Fibroblast of lung (primary cell): ENCODE results near the gene NR1D2. TPM values are rescaled to one million over a fixed set of nuclear protein-coding genes. Genes with fewer than 3 reads are reported as not detected.

Source experiments
- DNase-seq, 2 donors: peaks; one replicate each; pipeline versions ENCODE4 v3.0.0 to v3.0.0-alpha.2; 2010; ENCODE audit warnings: low read depth in 2 of 2
- H2AFZ ChIP-seq: 2 replicates; pipeline ENCODE4 v1.5.1; 2012; ENCODE audit warnings: low read length, control low read depth, inconsistent platforms
- H3K27ac ChIP-seq: 2 replicates; pipeline ENCODE4 v1.5.1; 2011; ENCODE audit warnings: low read length, control low read depth; ENCODE audit not compliant: insufficient read depth
- H3K27me3 ChIP-seq: 2 replicates; pipeline ENCODE4 v1.5.1; 2011; ENCODE audit warnings: mild to moderate bottlenecking, low read length; ENCODE audit not compliant: control insufficient read depth, insufficient read depth
- H3K36me3 ChIP-seq: 2 replicates; pipeline ENCODE4 v1.5.1; 2011; ENCODE audit warnings: low read length; ENCODE audit not compliant: control insufficient read depth, insufficient read depth
- H3K4me1 ChIP-seq: 2 replicates; pipeline ENCODE4 v1.5.1; 2011; ENCODE audit warnings: low read length; ENCODE audit not compliant: control insufficient read depth, insufficient read depth; ENCODE audit errors: extremely low read depth
- H3K4me2 ChIP-seq: 2 replicates; pipeline ENCODE4 v1.5.1; 2011; ENCODE audit warnings: low read length, control low read depth; ENCODE audit not compliant: insufficient read depth; ENCODE audit errors: extremely low read depth
- H3K4me3 ChIP-seq, 4 experiments: fragments of 200-600 bp in 1 of 4; sonication (generic) in 1 of 4; replicated peaks in 1 of 4; 2 replicates each; pipeline ENCODE4 v1.5.1; 2011 to 2016; ENCODE audit warnings: low read length in 4 of 4, low read depth in 3 of 4, mild to moderate bottlenecking in 3 of 4, control low read depth in 2 of 4, inconsistent platforms in 1 of 4, mixed read lengths in 1 of 4; ENCODE audit not compliant: insufficient read depth in 1 of 4; ENCODE audit errors: control extremely low read depth in 1 of 4
- H3K79me2 ChIP-seq: 2 replicates; pipeline ENCODE4 v1.5.1; 2012; ENCODE audit warnings: mild to moderate bottlenecking, low read length, inconsistent platforms; ENCODE audit not compliant: control insufficient read depth, insufficient read depth
- H3K9ac ChIP-seq: 2 replicates; pipeline ENCODE4 v1.5.1; 2011; ENCODE audit warnings: mild to moderate bottlenecking, low read length, control low read depth; ENCODE audit not compliant: insufficient read depth
- H3K9me3 ChIP-seq: 2 replicates; pipeline ENCODE4 v1.5.1; 2012; ENCODE audit warnings: low read depth, low read length; ENCODE audit not compliant: control insufficient read depth, insufficient read depth
- H4K20me1 ChIP-seq: 2 replicates; pipeline ENCODE4 v1.5.1; 2011; ENCODE audit warnings: low read length; ENCODE audit not compliant: control insufficient read depth, insufficient read depth; ENCODE audit errors: extremely low read depth
- EZH2 ChIP-seq: IDR thresholded peaks from 2 replicates; pipeline ENCODE4 v1.5.1; 2012; ENCODE audit warnings: low read length, control low read depth, mild to moderate bottlenecking; ENCODE audit errors: missing control alignments
- polyA plus RNA-seq, 2 donors: library from polyadenylated mRNA; depleted of rRNA in 1 of 2; stranded (reverse) in 1 of 2; unstranded in 1 of 2; fragments of >200 nt; gene quantifications; 2 replicates each; pipeline ENCODE4 v1.2.1, GENCODE V29; 2011 to 2012; ENCODE audit warnings: missing spikeins in 1 of 2
- total RNA-seq: library from RNA; depleted of rRNA; stranded (reverse); fragments of >200 nt; gene quantifications from 2 replicates; pipeline ENCODE4 v1.2.1, GENCODE V29; 2014
- TF ChIP-seq, protein P1 (sequence below), 2 donors: IDR thresholded peaks in 1 of 2; conservative IDR thresholded peaks in 1 of 2; 1 replicate in 1 of 2; 2 replicates in 1 of 2; pipeline ENCODE4 v1.5.1; 2011 to 2012; ENCODE audit warnings: low read length in 2 of 2, control low read depth in 1 of 2, inconsistent platforms in 1 of 2, low read depth in 1 of 2, mild to moderate bottlenecking in 1 of 2

NR1D2 gene
- total and polyA plus RNA-seq, 2 donors (not counting 1 experiment from before 2014, with no cell fraction given): 41.5 to 85.2 TPM

DNA sequence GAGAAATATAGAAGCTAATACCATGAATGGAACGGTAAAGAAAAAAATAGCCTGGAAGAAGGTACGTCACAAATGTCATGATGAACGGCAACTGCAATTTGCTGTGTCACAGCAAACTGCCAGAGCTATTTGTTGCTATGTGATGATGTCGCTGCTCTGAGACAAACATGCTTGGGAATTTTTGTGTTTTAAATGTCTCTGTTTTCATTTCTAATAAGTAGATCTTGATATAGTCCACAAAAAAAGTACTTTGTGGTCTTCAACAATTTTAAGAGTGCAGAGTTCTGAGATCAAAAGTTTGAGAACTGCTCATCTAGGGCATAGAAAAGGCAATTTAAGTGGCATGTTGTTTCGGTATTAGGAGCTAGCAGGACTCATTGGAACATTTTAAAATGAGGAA is 4.3 kb upstream of the NR1D2 start:
- Histone ChIP-seq H3K4me1 (peaks cover 3% of the 10 kb centered on the region), H3K9me3 (no peaks in the 10 kb centered on the region), H3K36me3 (no peaks in the 10 kb centered on the region), H3K27me3 (no peaks in the 10 kb centered on the region), H3K27ac (no peak overlapping the region), H2AFZ (no peak overlapping the region), H4K20me1 (no peaks in the 10 kb centered on the region), H3K4me2 (no peak overlapping the region), H3K9ac (no peak overlapping the region), H3K4me3 (no peak overlapping the region), H3K79me2 (no peaks in the 10 kb centered on the region)
- no peak for DNase-seq
- TF ChIP-seq EZH2: no peak
- TF ChIP-seq, protein P1, sequence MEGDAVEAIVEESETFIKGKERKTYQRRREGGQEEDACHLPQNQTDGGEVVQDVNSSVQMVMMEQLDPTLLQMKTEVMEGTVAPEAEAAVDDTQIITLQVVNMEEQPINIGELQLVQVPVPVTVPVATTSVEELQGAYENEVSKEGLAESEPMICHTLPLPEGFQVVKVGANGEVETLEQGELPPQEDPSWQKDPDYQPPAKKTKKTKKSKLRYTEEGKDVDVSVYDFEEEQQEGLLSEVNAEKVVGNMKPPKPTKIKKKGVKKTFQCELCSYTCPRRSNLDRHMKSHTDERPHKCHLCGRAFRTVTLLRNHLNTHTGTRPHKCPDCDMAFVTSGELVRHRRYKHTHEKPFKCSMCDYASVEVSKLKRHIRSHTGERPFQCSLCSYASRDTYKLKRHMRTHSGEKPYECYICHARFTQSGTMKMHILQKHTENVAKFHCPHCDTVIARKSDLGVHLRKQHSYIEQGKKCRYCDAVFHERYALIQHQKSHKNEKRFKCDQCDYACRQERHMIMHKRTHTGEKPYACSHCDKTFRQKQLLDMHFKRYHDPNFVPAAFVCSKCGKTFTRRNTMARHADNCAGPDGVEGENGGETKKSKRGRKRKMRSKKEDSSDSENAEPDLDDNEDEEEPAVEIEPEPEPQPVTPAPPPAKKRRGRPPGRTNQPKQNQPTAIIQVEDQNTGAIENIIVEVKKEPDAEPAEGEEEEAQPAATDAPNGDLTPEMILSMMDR (conservative IDR thresholded peaks at IDR 0.05 in 1 of 2, IDR thresholded peaks at IDR 0.05 in 1 of 2; ENCODE audit: low read depth in 1 of 2, low read length in 2 of 2): no peak

DNA sequence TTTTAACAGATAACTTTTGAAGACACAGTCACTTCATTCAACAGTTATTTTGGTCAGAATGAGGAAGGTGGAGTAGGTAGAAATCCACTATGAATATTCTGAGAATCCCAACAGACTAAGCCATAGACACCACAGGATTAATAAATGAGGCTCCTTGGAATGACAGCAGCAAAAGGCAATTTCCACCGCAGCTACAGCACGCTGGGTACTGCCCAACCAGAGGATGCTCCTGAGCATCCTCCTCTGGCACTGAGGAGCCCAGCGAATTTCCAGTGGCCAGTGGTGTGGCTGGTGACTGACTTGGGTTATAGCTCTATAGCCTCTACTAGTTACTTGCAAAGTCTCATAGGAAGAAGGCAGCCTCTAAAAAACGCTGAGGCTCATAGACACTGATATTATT is 3.6 kb upstream of the NR1D2 start:
- Histone ChIP-seq H4K20me1 (no peaks in the 10 kb centered on the region), H3K79me2 (peaks cover 2% of the 10 kb centered on the region), H3K4me1 (peaks cover 3% of the 10 kb centered on the region), H3K27me3 (no peaks in the 10 kb centered on the region), H3K36me3 (no peaks in the 10 kb centered on the region), H3K4me3 (no peak overlapping the region), H2AFZ (no peak overlapping the region), H3K9ac (no peak overlapping the region), H3K4me2 (no peak overlapping the region), H3K9me3 (no peaks in the 10 kb centered on the region), H3K27ac (no peak overlapping the region)
- no peak for DNase-seq
- TF ChIP-seq EZH2: no peak
- TF ChIP-seq, protein P1 (conservative IDR thresholded peaks at IDR 0.05 in 1 of 2, IDR thresholded peaks at IDR 0.05 in 1 of 2; ENCODE audit: low read depth in 1 of 2, low read length in 2 of 2): no peak

DNA sequence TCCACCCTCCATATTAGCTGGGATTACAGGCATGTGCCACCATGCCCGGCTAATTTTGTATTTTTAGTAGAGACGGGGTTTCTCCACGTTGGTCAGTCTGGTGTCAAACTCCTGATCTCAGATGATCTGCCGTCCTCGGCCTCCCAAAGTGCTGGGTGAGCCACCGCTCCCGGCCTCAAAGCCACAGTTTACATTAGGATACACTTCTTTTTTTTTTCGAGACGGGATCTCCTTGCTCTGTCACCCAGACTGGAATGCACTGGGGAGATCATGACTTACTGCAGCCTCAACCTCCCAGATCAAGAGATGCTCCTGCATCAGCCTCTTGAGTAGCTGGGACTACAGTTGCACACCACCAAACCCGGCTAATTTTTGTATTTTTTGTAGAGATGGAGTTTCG is 2.5 kb upstream of the NR1D2 start:
- Histone ChIP-seq H3K4me1 (peaks cover 3% of the 10 kb centered on the region), H3K27me3 (no peaks in the 10 kb centered on the region), H3K4me3 (no peak overlapping the region), H3K36me3 (no peaks in the 10 kb centered on the region), H3K79me2 (peaks cover 5% of the 10 kb centered on the region), H3K9me3 (no peaks in the 10 kb centered on the region), H4K20me1 (no peaks in the 10 kb centered on the region), H3K9ac (no peak overlapping the region), H2AFZ (no peak overlapping the region), H3K27ac (no peak overlapping the region), H3K4me2 (no peak overlapping the region)
- no peak for DNase-seq
- TF ChIP-seq EZH2: no peak
- TF ChIP-seq, protein P1 (conservative IDR thresholded peaks at IDR 0.05 in 1 of 2, IDR thresholded peaks at IDR 0.05 in 1 of 2; ENCODE audit: low read depth in 1 of 2, low read length in 2 of 2): no peak
